PC-3 (cell line): ENCODE data around the gene TMEM239.

Experiments
- CTCF ChIP-seq: fragments of 300-600 bp; sonication (generic); conservative IDR thresholded peaks from 2 replicates; pipeline ENCODE4 v1.5.1; 2017; ENCODE audit warnings: antibody characterized with exemption, low read depth, mild to moderate bottlenecking, low read length
- EZH2phosphoT487 ChIP-seq: fragments of 300-600 bp; sonication (generic); IDR thresholded peaks from 2 replicates; pipeline ENCODE4 v1.6.1; 2018; ENCODE audit warnings: mild to moderate bottlenecking, antibody characterized with exemption, low read length, borderline replicate concordance

DNA sequence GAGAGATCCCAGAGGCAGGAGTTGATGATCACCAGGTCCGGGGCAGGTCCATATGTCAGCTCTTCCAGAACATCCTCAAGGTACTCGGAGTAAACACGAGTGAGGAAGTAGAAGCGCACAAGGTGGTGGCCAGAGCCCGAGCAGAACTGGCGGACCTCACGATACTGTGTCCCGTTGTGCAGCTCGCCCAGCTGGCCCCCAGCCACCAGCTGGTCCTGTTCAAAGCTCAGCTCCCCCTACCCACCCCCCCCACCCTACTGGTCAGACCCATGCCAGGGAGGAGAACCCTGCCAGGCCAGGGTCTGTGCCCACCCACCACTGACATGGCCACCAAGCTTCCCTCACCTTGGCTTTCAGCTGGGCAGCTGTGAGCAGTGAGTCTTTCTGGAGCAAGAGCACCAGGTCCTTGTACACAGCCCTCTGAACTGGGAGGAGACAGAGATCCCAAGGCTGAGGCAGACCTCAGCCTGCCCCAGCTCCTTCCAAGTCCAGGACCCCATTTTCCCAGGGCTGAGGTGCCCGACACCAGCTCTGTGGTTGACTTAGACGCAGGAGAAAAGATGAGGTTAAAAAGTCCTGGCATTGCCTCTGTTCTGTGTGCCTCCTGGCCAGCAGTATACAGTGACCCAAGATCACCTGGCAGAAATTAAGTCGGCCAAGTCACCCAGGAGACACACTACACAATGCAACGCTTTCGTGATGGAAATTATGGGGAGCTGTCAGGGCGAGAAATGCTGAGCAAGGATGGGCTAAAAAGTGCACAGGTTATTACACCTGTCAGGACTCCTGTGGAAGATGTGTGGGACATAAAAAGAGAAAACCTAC lies 22.9 kb downstream of the TMEM239 start:
- TF ChIP-seq CTCF, result no peak
- TF ChIP-seq EZH2phosphoT487, result no peak
